PC-9 (cell line): Measurements from ENCODE around the gene ADCY3. TPM values are rescaled to one million over a fixed set of nuclear protein-coding genes. Genes with fewer than 3 reads are reported as not detected.
A peak's percentile ranks its signal among the peaks of the same experiment; 100 is the strongest.

Experiments used
- BruUV-seq: library from RNA; stranded (reverse); fragments of 400-500 nt; replicated peaks from 2 replicates; lab custom pipeline; 2021; lab: Mats Ljungman, UMichigan
- CTCF ChIA-PET: fragments of 300-600 bp; sonication (Branson Sonifier 250); formaldehyde crosslinking; loops from one replicate; lab custom pipeline; 2022; ENCODE audit warnings: antibody characterized with exemption; lab: Charles Lee
- POLR2A ChIA-PET: fragments of 300-600 bp; sonication (Branson Sonifier 250); formaldehyde crosslinking; loops from one replicate; lab custom pipeline; 2022; ENCODE audit warnings: antibody characterized with exemption; ENCODE audit not compliant: unreplicated experiment; lab: Charles Lee
- DNase-seq, 2 experiments: peaks; one replicate each; pipeline versions ENCODE4 v3.0.0 to v3.0.0-alpha.2; 2015 to 2022; ENCODE audit warnings: mixed read lengths in 1 of 2
- H2AFZ ChIP-seq: fragments of 200-600 bp; sonication (generic); 2 replicates; pipeline ENCODE4 v1.8.1; 2017; ENCODE audit warnings: antibody characterized with exemption
- H3F3A ChIP-seq: fragments of 200-600 bp; sonication (generic); 2 replicates; pipeline ENCODE4 v1.8.1; 2017; ENCODE audit warnings: antibody characterized with exemption, mild to moderate bottlenecking, low read depth; ENCODE audit not compliant: insufficient read depth
- H3K27ac ChIP-seq: fragments of 200-600 bp; sonication (generic); 2 replicates; pipeline ENCODE4 v1.6.1; 2016; ENCODE audit warnings: mixed run types
- H3K27me3 ChIP-seq: fragments of 200-600 bp; sonication (generic); 2 replicates; pipeline ENCODE4 v1.6.1; 2016; ENCODE audit warnings: low read depth, mixed run types; ENCODE audit not compliant: insufficient read depth
- H3K36me3 ChIP-seq: fragments of 200-600 bp; sonication (generic); 2 replicates; pipeline ENCODE4 v1.6.1; 2016; ENCODE audit warnings: low read depth, mixed run types
- H3K4me1 ChIP-seq: fragments of 200-600 bp; sonication (generic); replicated peaks from 2 replicates; pipeline ENCODE4 v1.6.1; 2016; ENCODE audit warnings: mixed run types; ENCODE audit not compliant: insufficient read depth
- H3K4me2 ChIP-seq: fragments of 200-600 bp; sonication (generic); 2 replicates; pipeline ENCODE4 v1.6.1; 2017; ENCODE audit warnings: mixed run types
- H3K4me3 ChIP-seq: fragments of 200-600 bp; sonication (generic); 2 replicates; pipeline ENCODE4 v1.6.1; 2016; ENCODE audit warnings: mixed run types
- H3K79me2 ChIP-seq: fragments of 200-600 bp; sonication (generic); 2 replicates; pipeline ENCODE4 v1.6.1; 2017; ENCODE audit warnings: low read depth, mixed run types
- H3K9me2 ChIP-seq: fragments of 200-600 bp; sonication (generic); 2 replicates; pipeline ENCODE4 v1.8.1; 2017; ENCODE audit warnings: mild to moderate bottlenecking; ENCODE audit not compliant: insufficient read depth
- H3K9me3 ChIP-seq: fragments of 200-600 bp; sonication (generic); 2 replicates; pipeline ENCODE4 v1.8.1; 2016; ENCODE audit warnings: low read depth; ENCODE audit not compliant: insufficient read depth
- H4K20me1 ChIP-seq: fragments of 200-600 bp; sonication (generic); 2 replicates; pipeline ENCODE4 v1.8.1; 2017; ENCODE audit not compliant: insufficient read depth
- EZH2 ChIP-seq: fragments of 200-600 bp; sonication (generic); IDR thresholded peaks from 2 replicates; pipeline ENCODE4 v1.8.0; 2017; ENCODE audit warnings: antibody characterized with exemption, low read depth
- intact Hi-C: fragments of 100-400 bp; cut with micrococcal nuclease; formaldehyde crosslinking; loops from one replicate; pipeline ENCODE4 v1.10.0; 2022; ENCODE audit not compliant: unreplicated experiment
- total RNA-seq: library from RNA; stranded (reverse); gene quantifications from 2 replicates; pipeline ENCODE4 v1.2.3, GENCODE V29; 2021
- TF ChIP-seq, protein P1 (sequence below): fragments of 200-600 bp; sonication (generic); conservative IDR thresholded peaks from 2 replicates; pipeline ENCODE4 v1.6.1; 2017; ENCODE audit warnings: mixed run types, antibody characterized with exemption, mild to moderate bottlenecking, moderate library complexity

Gene ADCY3
- total RNA-seq, 1 experiment from 2014 or later, result 46.3 TPM

DNA sequence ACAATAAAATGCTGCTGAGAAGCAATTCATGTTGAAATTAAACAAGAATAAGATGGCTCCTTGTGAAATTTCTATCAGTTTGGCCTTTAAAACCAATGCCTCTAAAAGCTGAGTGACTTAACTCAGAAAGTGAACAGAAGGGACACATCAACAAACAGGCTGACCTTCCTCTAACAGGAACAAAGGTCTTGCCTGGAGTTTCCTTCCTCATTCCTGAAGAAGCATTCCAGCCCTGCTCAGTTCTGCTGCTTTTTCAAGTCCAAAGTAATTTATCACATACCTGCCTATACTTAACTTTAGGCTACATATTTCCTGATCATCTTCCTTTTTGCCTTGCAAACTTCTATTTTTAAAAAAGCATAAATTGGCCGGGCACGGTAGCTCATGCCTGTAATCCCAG lies 140.9 kb downstream of the ADCY3 start:
- Histone ChIP-seq H3K4me1 (peaks cover 11% of the 10 kb centered on the region), H3K9me2 (no peaks in the 10 kb centered on the region; the same call in 1 of the 2 replicates), H3K4me3 (no peak overlapping the region), H3K27ac (peak overlapping the region; percentile 53), H3K9me3 (no peaks in the 10 kb centered on the region), H2AFZ (peak overlapping the region; percentile 59), H3K4me2 (peak overlapping the region; percentile 35), H3K27me3 (no peaks in the 10 kb centered on the region), H3F3A (no peaks in the 10 kb centered on the region), H3K36me3 (no peaks in the 10 kb centered on the region), H3K79me2 (no peaks in the 10 kb centered on the region), H4K20me1 (no peaks in the 10 kb centered on the region)
- no TSS peak for BruUV-seq
- intact Hi-C loops, result no loop called here
- TF ChIP-seq, protein P1, sequence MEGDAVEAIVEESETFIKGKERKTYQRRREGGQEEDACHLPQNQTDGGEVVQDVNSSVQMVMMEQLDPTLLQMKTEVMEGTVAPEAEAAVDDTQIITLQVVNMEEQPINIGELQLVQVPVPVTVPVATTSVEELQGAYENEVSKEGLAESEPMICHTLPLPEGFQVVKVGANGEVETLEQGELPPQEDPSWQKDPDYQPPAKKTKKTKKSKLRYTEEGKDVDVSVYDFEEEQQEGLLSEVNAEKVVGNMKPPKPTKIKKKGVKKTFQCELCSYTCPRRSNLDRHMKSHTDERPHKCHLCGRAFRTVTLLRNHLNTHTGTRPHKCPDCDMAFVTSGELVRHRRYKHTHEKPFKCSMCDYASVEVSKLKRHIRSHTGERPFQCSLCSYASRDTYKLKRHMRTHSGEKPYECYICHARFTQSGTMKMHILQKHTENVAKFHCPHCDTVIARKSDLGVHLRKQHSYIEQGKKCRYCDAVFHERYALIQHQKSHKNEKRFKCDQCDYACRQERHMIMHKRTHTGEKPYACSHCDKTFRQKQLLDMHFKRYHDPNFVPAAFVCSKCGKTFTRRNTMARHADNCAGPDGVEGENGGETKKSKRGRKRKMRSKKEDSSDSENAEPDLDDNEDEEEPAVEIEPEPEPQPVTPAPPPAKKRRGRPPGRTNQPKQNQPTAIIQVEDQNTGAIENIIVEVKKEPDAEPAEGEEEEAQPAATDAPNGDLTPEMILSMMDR, result no peak
- TF ChIP-seq EZH2, result no peak
- ChIA-PET POLR2A (no interaction called here), CTCF (interaction anchor here (1.5 kb wide), 1 partner anchor 14 kb away, joined by 5 read pairs; the partner anchor contains the start of genes CENPO and PTRHD1)
- DNase-seq, result peak; percentile 20 to 79

DNA sequence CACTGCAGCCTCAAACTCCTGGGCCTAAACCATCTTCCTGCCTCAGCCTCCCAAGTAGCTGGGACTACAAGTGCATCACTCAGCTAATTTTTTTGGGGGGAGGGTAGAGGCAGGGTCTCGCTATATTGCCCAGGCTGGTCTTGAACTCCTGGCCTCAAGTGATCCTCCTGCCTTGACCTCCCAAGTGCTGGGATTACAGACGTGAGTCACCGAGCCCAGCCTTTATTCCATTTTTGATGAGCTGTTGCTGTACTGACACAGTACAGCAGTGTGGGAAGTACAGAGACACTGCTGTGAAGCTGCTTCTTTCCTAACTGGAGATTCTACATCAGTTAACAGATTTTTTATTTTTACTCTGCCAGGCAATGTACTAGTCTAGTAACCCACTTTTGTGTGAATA lies 145.7 kb downstream of the ADCY3 start:
- ChIA-PET CTCF (no interaction called here), POLR2A (no interaction called here)
- H3K4me2 ChIP-seq, result no peak overlapping the region
- intact Hi-C loops, result no loop called here
- H3F3A ChIP-seq, result no peaks in the 10 kb centered on the region
- H3K27ac ChIP-seq, result no peak overlapping the region
- peaks cover 9% of the 10 kb centered on the region for H3K4me1 ChIP-seq
- DNase-seq, result no peak
- TF ChIP-seq EZH2, result no peak
- TF ChIP-seq, protein P1, result no peak
- H4K20me1 ChIP-seq, result no peaks in the 10 kb centered on the region
- BruUV-seq, result no TSS peak
- no peaks in the 10 kb centered on the region for H3K27me3 ChIP-seq
- H3K9me2 ChIP-seq, result no peaks in the 10 kb centered on the region
- H3K36me3 ChIP-seq, result no peaks in the 10 kb centered on the region
- H3K9me3 ChIP-seq, result no peaks in the 10 kb centered on the region
- H3K4me3 ChIP-seq, result no peak overlapping the region
- H3K79me2 ChIP-seq, result no peaks in the 10 kb centered on the region
- no peak overlapping the region for H2AFZ ChIP-seq

DNA sequence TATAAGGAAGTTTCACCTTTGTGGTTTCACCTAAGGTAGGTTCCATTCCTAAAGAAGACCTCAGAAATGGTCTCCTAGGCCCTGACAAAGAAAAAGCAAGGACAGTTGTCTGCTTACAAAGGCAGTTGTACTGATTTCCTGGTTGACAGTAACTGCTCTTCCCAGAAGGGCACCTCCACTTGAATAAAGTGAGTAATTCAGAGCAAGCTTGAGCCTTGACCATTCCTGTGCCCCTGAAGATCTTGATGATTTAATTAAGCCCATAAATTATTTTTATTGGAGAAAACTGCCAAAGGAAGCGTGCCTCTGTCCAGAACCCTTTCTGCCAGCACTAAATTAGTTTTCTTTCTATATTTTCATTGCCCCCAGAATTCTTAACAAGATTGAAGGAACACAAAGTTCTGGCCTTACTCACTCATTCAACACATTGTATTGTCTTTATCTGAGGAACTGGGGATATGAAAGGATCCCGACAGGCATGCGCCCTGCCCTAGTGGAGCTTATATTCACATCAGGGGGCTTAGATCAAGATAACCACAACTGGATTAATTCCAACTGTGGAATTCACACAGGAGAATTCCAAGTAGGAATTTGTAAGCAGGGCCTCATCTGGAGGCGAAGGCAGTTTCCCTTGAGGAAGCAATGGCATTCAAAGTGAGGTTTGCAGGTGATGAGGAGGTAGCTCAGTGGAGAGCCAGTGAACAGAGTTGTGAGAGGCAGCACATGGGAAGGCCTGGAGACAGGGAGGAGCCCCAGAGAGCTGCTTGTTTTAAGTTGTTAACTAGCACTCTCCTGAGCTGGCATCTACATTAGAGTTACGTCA lies 148.1 kb downstream of the ADCY3 start:
- ChIA-PET POLR2A (no interaction called here), CTCF (no interaction called here)

More for the DNA sequence above, 148.1 kb downstream of the ADCY3 start:
- Histone ChIP-seq H3K27me3 (no peaks in the 10 kb centered on the region), H3K36me3 (no peaks in the 10 kb centered on the region), H3F3A (no peaks in the 10 kb centered on the region), H3K79me2 (no peaks in the 10 kb centered on the region), H3K4me2 (no peak overlapping the region), H3K4me1 (no peaks in the 10 kb centered on the region), H3K4me3 (no peak overlapping the region), H2AFZ (no peak overlapping the region), H3K9me2 (no peaks in the 10 kb centered on the region), H4K20me1 (no peaks in the 10 kb centered on the region), H3K27ac (no peak overlapping the region), H3K9me3 (no peaks in the 10 kb centered on the region)
- no TSS peak for BruUV-seq
- no peak for TF ChIP-seq EZH2
- TF ChIP-seq, protein P1, result no peak
- intact Hi-C loops, result no loop called here
- no peak for DNase-seq
